HCT116 (cell line): ENCODE data around the gene LMNA. TPM values are rescaled to one million over a fixed set of nuclear protein-coding genes. Genes with fewer than 3 reads are reported as not detected.

Experiments used
- ATAC-seq: fragments of 200-7000 bp; cut with Tn5 transposase; 2 replicates; pipeline ENCODE4 v1.9.1; 2020; ENCODE audit warnings: mild to moderate bottlenecking, moderate library complexity
- BruUV-seq: library from RNA; stranded (reverse); fragments of 400-500 nt; replicated peaks from 2 replicates; lab custom pipeline; 2021; lab: Mats Ljungman, UMichigan
- CTCF ChIA-PET: fragments of 300-600 bp; sonication (Branson Sonifier 250); formaldehyde crosslinking; loops from one replicate; lab custom pipeline; 2021; ENCODE audit warnings: antibody characterized with exemption; lab: Charles Lee
- POLR2A ChIA-PET: fragments of 300-600, 350-600 bp; sonication (Branson Sonifier 250); formaldehyde crosslinking; loops from one replicate; lab custom pipeline; 2021; ENCODE audit warnings: antibody characterized with exemption; lab: Charles Lee
- RAD21 ChIA-PET, 2 experiments: fragments of 300-600 bp; sonication (Branson Sonifier 250); formaldehyde crosslinking; loops; one replicate each; lab custom pipeline; 2023; ENCODE audit warnings: low total read pairs in 2 of 2; ENCODE audit not compliant: uncharacterized antibody in 2 of 2, unreplicated experiment in 2 of 2, low non-redundant PET in 1 of 2; lab: Charles Lee
- DNase-seq: peaks from one replicate; pipeline ENCODE4 v3.0.0-alpha.2; 2010; ENCODE audit warnings: low read depth, low spot score
- H2AFZ ChIP-seq: fragments of 200-600 bp; shearing (Covaris generic), sonication (generic); 2 replicates; pipeline ENCODE4 v1.6.1; 2017; ENCODE audit warnings: low read depth, mixed run types, mixed read lengths, antibody characterized with exemption, low read length; ENCODE audit not compliant: poor library complexity, severe bottlenecking
- H3K27ac ChIP-seq: 2 replicates; pipeline ENCODE4 v1.5.1; 2012; ENCODE audit warnings: low read depth, low read length
- H3K27me3 ChIP-seq: fragments of 200-600 bp; sonication (generic); 2 replicates; pipeline ENCODE4 v1.6.1; 2016; ENCODE audit warnings: mixed run types, low read length, mixed read lengths; ENCODE audit not compliant: insufficient read depth
- H3K36me3 ChIP-seq, 2 experiments: fragments of 200-500 bp in 1 of 2; fragments of 200-600 bp in 1 of 2; sonication (Bioruptor generic) in 1 of 2; sonication (generic) in 1 of 2; 2 replicates each; pipeline versions ENCODE4 v1.5.1 to v1.6.1; 2014 to 2016; ENCODE audit warnings: low read length in 2 of 2, inconsistent platforms in 1 of 2, mixed read lengths in 1 of 2, mixed run types in 1 of 2; ENCODE audit not compliant: insufficient read depth in 2 of 2, control insufficient read depth in 1 of 2
- H3K4me1 ChIP-seq, 2 experiments: fragments of 200-600 bp in 1 of 2; sonication (generic) in 1 of 2; 2 replicates each; pipeline versions ENCODE4 v1.5.1 to v1.6.1; 2012 to 2017; ENCODE audit warnings: low read length in 2 of 2, inconsistent platforms in 1 of 2, mild to moderate bottlenecking in 1 of 2, mixed read lengths in 1 of 2, mixed run types in 1 of 2, moderate library complexity in 1 of 2; ENCODE audit not compliant: insufficient read depth in 2 of 2, control insufficient read depth in 1 of 2
- H3K4me2 ChIP-seq: fragments of 200-600 bp; sonication (generic); 2 replicates; pipeline ENCODE4 v1.6.1; 2017; ENCODE audit warnings: mixed run types, low read length, mixed read lengths
- H3K4me3 ChIP-seq, 2 experiments: fragments of 200-600 bp in 1 of 2; sonication (generic) in 1 of 2; replicated peaks in 1 of 2; 2 replicates each; pipeline ENCODE4 v1.5.1; 2011 to 2016; ENCODE audit warnings: low read length in 2 of 2, control low read depth in 1 of 2, low read depth in 1 of 2, mild to moderate bottlenecking in 1 of 2, mixed read lengths in 1 of 2, mixed run types in 1 of 2
- H3K79me2 ChIP-seq: fragments of 200-600 bp; sonication (generic); 2 replicates; pipeline ENCODE4 v1.6.1; 2017; ENCODE audit warnings: mild to moderate bottlenecking, mixed run types, low read length, moderate library complexity, mixed read lengths; ENCODE audit not compliant: insufficient read depth
- H3K9ac ChIP-seq: fragments of 200-600 bp; sonication (generic); 2 replicates; pipeline ENCODE4 v1.6.1; 2016; ENCODE audit warnings: low read length, mixed read lengths
- H3K9me2 ChIP-seq: fragments of 200-600 bp; sonication (generic), shearing (Covaris generic); 2 replicates; pipeline ENCODE4 v1.6.1; 2017; ENCODE audit warnings: mixed run types, mild to moderate bottlenecking, moderate library complexity; ENCODE audit not compliant: insufficient read depth
- H3K9me3 ChIP-seq, 2 experiments: fragments of 200-500 bp in 1 of 2; fragments of 200-600 bp in 1 of 2; sonication (Bioruptor generic) in 1 of 2; sonication (generic) in 1 of 2; 2 replicates each; pipeline ENCODE4 v1.6.1; 2014 to 2017; ENCODE audit warnings: low read length in 2 of 2, mixed read lengths in 2 of 2, inconsistent platforms in 1 of 2, low read depth in 1 of 2, mild to moderate bottlenecking in 1 of 2, mixed run types in 1 of 2, moderate library complexity in 1 of 2; ENCODE audit not compliant: control insufficient read depth in 1 of 2, insufficient read depth in 1 of 2
- H4K20me1 ChIP-seq: fragments of 200-600 bp; sonication (generic), shearing (Covaris generic); 2 replicates; pipeline ENCODE4 v1.6.1; 2017; ENCODE audit warnings: mixed run types, mild to moderate bottlenecking, moderate library complexity; ENCODE audit not compliant: insufficient read depth
- CBX3 ChIP-seq: IDR thresholded peaks from 2 replicates; pipeline ENCODE4 v1.6.1; 2012; ENCODE audit warnings: low read depth
- CEBPB ChIP-seq: IDR thresholded peaks from 2 replicates; pipeline ENCODE4 v1.6.1; 2012; ENCODE audit warnings: low read depth
- EZH2 ChIP-seq: fragments of 200-600 bp; sonication (generic); IDR thresholded peaks from 2 replicates; pipeline ENCODE4 v1.6.1; 2017; ENCODE audit warnings: antibody characterized with exemption, mixed run types
- FOSL1 ChIP-seq: IDR thresholded peaks from 2 replicates; pipeline ENCODE4 v1.6.1; 2012; ENCODE audit warnings: low read depth
- POLR2A ChIP-seq: IDR thresholded peaks from 2 replicates; pipeline ENCODE4 v1.7.0; 2011; ENCODE audit warnings: borderline replicate concordance; ENCODE audit not compliant: insufficient read depth, insufficient read length; ENCODE audit errors: extremely low read depth
- RAD21 ChIP-seq: IDR thresholded peaks from 2 replicates; pipeline ENCODE4 v1.6.1; 2012; ENCODE audit warnings: low read depth, mild to moderate bottlenecking
- SP1 ChIP-seq: IDR thresholded peaks from 2 replicates; pipeline ENCODE4 v1.6.1; 2012; ENCODE audit warnings: low read depth
- intact Hi-C: fragments of 100-400 bp; cut with micrococcal nuclease; formaldehyde crosslinking; loops from 2 replicates; pipeline ENCODE4 v1.10.0; 2022
- total RNA-seq: library from RNA; stranded (reverse); gene quantifications from one replicate; pipeline ENCODE4 v1.2.1, GENCODE V29; 2021; ENCODE audit not compliant: unreplicated experiment
- TF ChIP-seq, protein P1 (sequence below): IDR thresholded peaks from 2 replicates; pipeline ENCODE4 v1.6.1; 2012
- TF ChIP-seq, protein P2 (sequence below): IDR thresholded peaks from 2 replicates; pipeline ENCODE4 v1.6.1; 2012; ENCODE audit warnings: low read depth
- TF ChIP-seq, protein P3 (sequence below): IDR thresholded peaks from 2 replicates; pipeline ENCODE4 v1.6.1; 2012

Gene LMNA
- total RNA-seq, 1 experiment from 2014 or later, result 528 TPM

DNA sequence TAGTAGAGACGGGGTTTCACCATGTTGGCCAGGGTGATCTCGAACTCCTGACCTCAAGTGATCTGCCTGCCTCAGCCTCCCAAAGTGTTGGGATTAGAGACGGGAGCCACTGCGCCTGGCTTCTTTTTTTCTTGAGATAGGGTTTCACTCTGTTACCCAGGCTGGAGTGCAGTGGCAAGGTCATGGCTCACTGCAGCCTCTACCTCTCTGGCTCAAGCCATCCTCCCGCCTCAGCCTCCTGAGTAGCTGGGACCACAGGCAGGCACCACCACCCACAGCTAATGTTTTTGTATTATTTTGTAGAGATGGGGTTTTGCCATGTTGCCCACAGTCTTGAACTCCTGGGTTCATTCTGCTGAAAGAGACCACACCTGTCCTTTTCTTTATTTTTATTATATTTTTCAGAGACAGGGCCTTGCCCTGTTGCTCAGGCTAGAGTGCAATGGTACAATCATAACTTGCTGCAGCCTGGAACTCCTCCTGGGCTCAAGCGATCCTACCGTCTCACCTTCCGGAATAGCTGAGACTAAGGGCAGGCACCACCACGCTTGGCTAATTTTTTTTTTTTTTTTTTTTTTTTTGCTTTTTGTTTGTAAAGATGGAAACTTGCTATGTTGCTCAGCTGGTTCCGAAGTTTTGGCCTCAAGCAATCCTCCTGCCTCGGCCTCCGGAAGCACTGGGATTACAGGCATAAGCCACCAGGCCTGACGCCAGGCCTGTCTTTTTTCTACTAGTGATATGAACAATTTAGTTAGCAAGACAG, 3.1 kb downstream of the LMNA start:
- no peak for ATAC-seq
- Histone ChIP-seq H3K4me1 (peaks cover 78 to 86% of the 10 kb centered on the region in 2 experiments), H3K9ac (peak overlapping the region; percentile 54), H3K4me3 (peak overlapping the region; percentile 26 to 47), H3K4me2 (peak overlapping the region; percentile 90), H2AFZ (no peak overlapping the region), H3K36me3 (peaks cover 0 to 11% of the 10 kb centered on the region in 2 experiments; a peak in 1 of 4 replicates), H3K9me3 (no peaks in the 10 kb centered on the region), H3K27ac (peak overlapping the region; percentile 76), H3K27me3 (no peaks in the 10 kb centered on the region), H4K20me1 (peaks cover 4% of the 10 kb centered on the region; the same call in 1 of the 2 replicates), H3K9me2 (no peaks in the 10 kb centered on the region), H3K79me2 (peaks cover 80% of the 10 kb centered on the region)
- DNase-seq, result no peak
- BruUV-seq, result no TSS peak
- ChIA-PET POLR2A (interaction anchor here (2.6 to 3.1 kb wide), 2 partner anchors 12 to 14 kb away, joined by 10 to 11 read pairs; no protein-coding TSS in a partner anchor), RAD21 (no interaction called here), CTCF (interaction anchor here (0.9 kb wide), 1 partner anchor 21 kb away, joined by 3 read pairs; no protein-coding TSS in a partner anchor)
- intact Hi-C loops, result no loop called here
- TF ChIP-seq RAD21 (no peak), EZH2 (no peak), FOSL1 (no peak), SP1 (no peak), CBX3 (no peak), CEBPB (no peak), POLR2A (no peak)
- TF ChIP-seq, protein P1, sequence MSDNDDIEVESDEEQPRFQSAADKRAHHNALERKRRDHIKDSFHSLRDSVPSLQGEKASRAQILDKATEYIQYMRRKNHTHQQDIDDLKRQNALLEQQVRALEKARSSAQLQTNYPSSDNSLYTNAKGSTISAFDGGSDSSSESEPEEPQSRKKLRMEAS, result no peak
- TF ChIP-seq, protein P2, sequence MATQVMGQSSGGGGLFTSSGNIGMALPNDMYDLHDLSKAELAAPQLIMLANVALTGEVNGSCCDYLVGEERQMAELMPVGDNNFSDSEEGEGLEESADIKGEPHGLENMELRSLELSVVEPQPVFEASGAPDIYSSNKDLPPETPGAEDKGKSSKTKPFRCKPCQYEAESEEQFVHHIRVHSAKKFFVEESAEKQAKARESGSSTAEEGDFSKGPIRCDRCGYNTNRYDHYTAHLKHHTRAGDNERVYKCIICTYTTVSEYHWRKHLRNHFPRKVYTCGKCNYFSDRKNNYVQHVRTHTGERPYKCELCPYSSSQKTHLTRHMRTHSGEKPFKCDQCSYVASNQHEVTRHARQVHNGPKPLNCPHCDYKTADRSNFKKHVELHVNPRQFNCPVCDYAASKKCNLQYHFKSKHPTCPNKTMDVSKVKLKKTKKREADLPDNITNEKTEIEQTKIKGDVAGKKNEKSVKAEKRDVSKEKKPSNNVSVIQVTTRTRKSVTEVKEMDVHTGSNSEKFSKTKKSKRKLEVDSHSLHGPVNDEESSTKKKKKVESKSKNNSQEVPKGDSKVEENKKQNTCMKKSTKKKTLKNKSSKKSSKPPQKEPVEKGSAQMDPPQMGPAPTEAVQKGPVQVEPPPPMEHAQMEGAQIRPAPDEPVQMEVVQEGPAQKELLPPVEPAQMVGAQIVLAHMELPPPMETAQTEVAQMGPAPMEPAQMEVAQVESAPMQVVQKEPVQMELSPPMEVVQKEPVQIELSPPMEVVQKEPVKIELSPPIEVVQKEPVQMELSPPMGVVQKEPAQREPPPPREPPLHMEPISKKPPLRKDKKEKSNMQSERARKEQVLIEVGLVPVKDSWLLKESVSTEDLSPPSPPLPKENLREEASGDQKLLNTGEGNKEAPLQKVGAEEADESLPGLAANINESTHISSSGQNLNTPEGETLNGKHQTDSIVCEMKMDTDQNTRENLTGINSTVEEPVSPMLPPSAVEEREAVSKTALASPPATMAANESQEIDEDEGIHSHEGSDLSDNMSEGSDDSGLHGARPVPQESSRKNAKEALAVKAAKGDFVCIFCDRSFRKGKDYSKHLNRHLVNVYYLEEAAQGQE, result no peak
- TF ChIP-seq, protein P3, sequence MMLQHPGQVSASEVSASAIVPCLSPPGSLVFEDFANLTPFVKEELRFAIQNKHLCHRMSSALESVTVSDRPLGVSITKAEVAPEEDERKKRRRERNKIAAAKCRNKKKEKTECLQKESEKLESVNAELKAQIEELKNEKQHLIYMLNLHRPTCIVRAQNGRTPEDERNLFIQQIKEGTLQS, result no peak
